Tibial artery (tissue), 4 donors: ENCODE results near the gene BCL2A1.

Experiments used
- DNase-seq, 2 donors: peaks; one replicate each; pipeline ENCODE4 v3.0.0-alpha.2; 2019
- H3K27ac ChIP-seq, 2 donors: fragments of 200-600 bp; sonication (generic) in 1 of 2; 1 replicate in 1 of 2; 2 replicates in 1 of 2; pipeline ENCODE4 v1.5.1; 2018 to 2019; ENCODE audit warnings: mild to moderate bottlenecking in 1 of 2
- H3K27me3 ChIP-seq, 2 donors: fragments of 200-600 bp; sonication (generic) in 1 of 2; one replicate each; pipeline versions ENCODE4 v1.5.1 to v1.6.0; 2016 to 2019
- H3K36me3 ChIP-seq, 3 donors: fragments of 200-600 bp; sonication (generic) in 2 of 3; one replicate each; pipeline ENCODE4 v1.5.1; 2016 to 2019; ENCODE audit warnings: mild to moderate bottlenecking in 2 of 3
- H3K4me1 ChIP-seq, 4 donors: fragments of 200-600 bp; sonication (generic) in 2 of 4; 1 replicate in 3 of 4; 2 replicates in 1 of 4; pipeline ENCODE4 v1.5.1; 2016 to 2019
- H3K4me3 ChIP-seq, 2 donors: fragments of 200-600 bp; sonication (generic) in 1 of 2; 1 replicate in 1 of 2; 2 replicates in 1 of 2; pipeline ENCODE4 v1.5.1; 2018 to 2019; ENCODE audit warnings: mild to moderate bottlenecking in 2 of 2
- H3K9me3 ChIP-seq, 3 donors: fragments of 200-600 bp; sonication (generic) in 1 of 3; one replicate each; pipeline ENCODE4 v1.5.1; 2016 to 2019
- CTCF ChIP-seq, 2 experiments: fragments of 200-600 bp in 1 of 2; fragments of 450-650 bp in 1 of 2; IDR thresholded peaks; one replicate each; pipeline ENCODE4 v1.5.1; 2017 to 2019; ENCODE audit warnings: antibody characterized with exemption in 2 of 2, mild to moderate bottlenecking in 1 of 2, moderate library complexity in 1 of 2
- intact Hi-C: fragments of 100-400 bp; cut with DNase I; formaldehyde crosslinking; loops from one replicate; pipeline ENCODE4 v1.15.0; 2023; ENCODE audit warnings: low total_unique reads

The BCL2A1 gene

GRCh38 chr15:79953951-79954444 is 17.0 kb downstream of the BCL2A1 start:
- H3K9me3 ChIP-seq = no peaks in the 10 kb centered on the region
- no peaks in the 10 kb centered on the region for H3K36me3 ChIP-seq
- H3K4me1 ChIP-seq = no peaks in the 10 kb centered on the region
- no peaks in the 10 kb centered on the region for H3K27me3 ChIP-seq
- intact Hi-C loops = no loop called here
- TF ChIP-seq CTCF (IDR thresholded peaks at IDR 0.05) = no peak
- no peak overlapping the region for H3K4me3 ChIP-seq
- DNase-seq = no peak
- no peak overlapping the region for H3K27ac ChIP-seq

- no peaks in the 10 kb centered on the region for H3K9me3 ChIP-seq
- H3K27me3 ChIP-seq = no peaks in the 10 kb centered on the region
- DNase-seq = no peak
- H3K4me3 ChIP-seq = no peak overlapping the region
- H3K36me3 ChIP-seq = no peaks in the 10 kb centered on the region
- TF ChIP-seq CTCF (IDR thresholded peaks at IDR 0.05) = no peak
- no peaks in the 10 kb centered on the region for H3K4me1 ChIP-seq
- no peak overlapping the region for H3K27ac ChIP-seq
- intact Hi-C loops = no loop called here
These were observed 18.7 kb downstream of the BCL2A1 start for GRCh38 chr15:79952329-79952728.

GRCh38 chr15:79950247-79950646 is 20.7 kb downstream of the BCL2A1 start:
- no peaks in the 10 kb centered on the region for H3K36me3 ChIP-seq
- no peak overlapping the region for H3K4me3 ChIP-seq
- H3K9me3 ChIP-seq = no peaks in the 10 kb centered on the region
- no peaks in the 10 kb centered on the region for H3K27me3 ChIP-seq
- no peak for TF ChIP-seq CTCF (IDR thresholded peaks at IDR 0.05)
- no peak for DNase-seq
- no peak overlapping the region for H3K27ac ChIP-seq
- no peaks in the 10 kb centered on the region for H3K4me1 ChIP-seq
- intact Hi-C loops = no loop called here

GRCh38 chr15:79948761-79949160 is 22.2 kb downstream of the BCL2A1 start:
- Histone ChIP-seq H3K36me3 (no peaks in the 10 kb centered on the region), H3K4me1 (no peaks in the 10 kb centered on the region), H3K27ac (no peak overlapping the region), H3K9me3 (no peaks in the 10 kb centered on the region), H3K27me3 (no peaks in the 10 kb centered on the region), H3K4me3 (no peak overlapping the region)
- no peak for TF ChIP-seq CTCF (IDR thresholded peaks at IDR 0.05)
- no peak for DNase-seq
- intact Hi-C loops = no loop called here

- intact Hi-C loops = no loop called here
- H3K27me3 ChIP-seq = no peaks in the 10 kb centered on the region
- no peak overlapping the region for H3K4me3 ChIP-seq
- no peaks in the 10 kb centered on the region for H3K36me3 ChIP-seq
- no peaks in the 10 kb centered on the region for H3K9me3 ChIP-seq
- H3K4me1 ChIP-seq = no peaks in the 10 kb centered on the region
- TF ChIP-seq CTCF (IDR thresholded peaks at IDR 0.05) = no peak
- no peak overlapping the region for H3K27ac ChIP-seq
- no peak for DNase-seq
These were observed 22.8 kb downstream of the BCL2A1 start for GRCh38 chr15:79948095-79948695.

GRCh38 chr15:79947009-79947408 is 24.0 kb downstream of the BCL2A1 start:
- H3K27ac ChIP-seq = no peak overlapping the region
- no peak for DNase-seq
- TF ChIP-seq CTCF (IDR thresholded peaks at IDR 0.05) = no peak
- H3K27me3 ChIP-seq = no peaks in the 10 kb centered on the region
- H3K4me1 ChIP-seq = no peaks in the 10 kb centered on the region
- H3K9me3 ChIP-seq = no peaks in the 10 kb centered on the region
- H3K4me3 ChIP-seq = no peak overlapping the region
- intact Hi-C loops = no loop called here
- no peaks in the 10 kb centered on the region for H3K36me3 ChIP-seq
